ENCODE results near the gene NEDD4. TPM values are rescaled to one million over a fixed set of nuclear protein-coding genes. Genes with fewer than 3 reads are reported as not detected.
"Not testable (repeated sequence)": the region's sequence is repeated elsewhere in the genome, so short reads cannot be mapped to it uniquely, and the experiment has no call there.

The NEDD4 gene
- total RNA-seq, 1 donor from 2014 or later: 32.8 TPM

DNA sequence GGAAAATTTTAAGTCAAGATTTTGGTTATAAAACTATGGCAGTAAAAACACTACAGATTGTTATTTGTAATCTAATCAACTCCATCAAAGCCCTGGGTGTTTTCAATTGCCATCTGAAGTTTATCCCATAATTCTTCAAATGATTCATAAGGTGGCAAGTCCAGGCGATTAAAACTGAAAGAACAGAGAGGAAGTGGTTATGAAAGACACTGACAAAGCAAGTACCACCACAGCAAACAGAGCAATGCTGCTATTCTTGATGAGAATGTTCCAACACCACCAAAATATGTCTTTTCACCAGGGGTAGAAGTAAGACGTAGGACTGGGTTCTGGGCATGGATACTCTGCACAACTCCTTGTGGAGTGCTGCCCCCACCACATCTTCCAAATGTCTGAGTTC, 163.6 kb downstream of the NEDD4 start:
- DNase-seq (ENCODE audit: low read depth, low spot score): no peak

DNA sequence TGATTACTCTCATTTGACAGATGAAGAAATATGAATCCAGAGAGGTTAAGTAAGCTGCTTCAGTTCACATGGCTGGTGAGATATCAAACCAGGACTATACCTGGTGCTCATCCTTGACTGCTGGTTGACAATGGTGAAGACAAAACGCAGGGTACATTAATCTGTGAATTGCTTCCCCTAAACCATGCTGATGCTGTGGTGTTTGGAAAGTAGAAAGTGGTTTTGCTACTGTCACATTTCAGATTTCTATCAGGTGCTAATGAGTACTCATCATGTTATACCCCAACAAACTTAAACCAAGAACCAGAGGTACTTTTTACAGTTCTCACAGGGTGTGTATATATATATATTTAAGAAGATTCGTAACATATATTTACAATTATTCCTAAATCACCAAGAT, 165.5 kb downstream of the NEDD4 start:
- no peak for DNase-seq (ENCODE audit: low read depth, low spot score)

DNA sequence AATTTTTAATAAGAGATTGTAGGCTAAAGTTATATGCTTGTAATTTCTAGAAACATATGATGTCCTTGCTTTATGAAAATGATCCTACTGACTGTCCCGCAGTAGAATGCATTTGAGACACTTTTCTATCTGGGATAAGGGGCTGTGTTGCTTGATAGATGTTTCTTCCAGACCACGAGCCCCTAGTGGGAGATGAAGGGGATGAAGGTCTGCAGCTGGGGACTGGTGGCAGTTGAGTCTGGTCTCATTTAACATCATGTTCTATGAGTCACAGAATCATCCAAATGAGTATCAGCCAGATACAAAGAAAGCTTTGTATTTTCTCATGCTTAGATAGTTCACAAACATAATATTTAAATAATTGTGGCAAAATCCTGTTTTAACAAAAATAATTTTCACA, 166.2 kb downstream of the NEDD4 start:
- no peak for DNase-seq (ENCODE audit: low read depth, low spot score)

DNA sequence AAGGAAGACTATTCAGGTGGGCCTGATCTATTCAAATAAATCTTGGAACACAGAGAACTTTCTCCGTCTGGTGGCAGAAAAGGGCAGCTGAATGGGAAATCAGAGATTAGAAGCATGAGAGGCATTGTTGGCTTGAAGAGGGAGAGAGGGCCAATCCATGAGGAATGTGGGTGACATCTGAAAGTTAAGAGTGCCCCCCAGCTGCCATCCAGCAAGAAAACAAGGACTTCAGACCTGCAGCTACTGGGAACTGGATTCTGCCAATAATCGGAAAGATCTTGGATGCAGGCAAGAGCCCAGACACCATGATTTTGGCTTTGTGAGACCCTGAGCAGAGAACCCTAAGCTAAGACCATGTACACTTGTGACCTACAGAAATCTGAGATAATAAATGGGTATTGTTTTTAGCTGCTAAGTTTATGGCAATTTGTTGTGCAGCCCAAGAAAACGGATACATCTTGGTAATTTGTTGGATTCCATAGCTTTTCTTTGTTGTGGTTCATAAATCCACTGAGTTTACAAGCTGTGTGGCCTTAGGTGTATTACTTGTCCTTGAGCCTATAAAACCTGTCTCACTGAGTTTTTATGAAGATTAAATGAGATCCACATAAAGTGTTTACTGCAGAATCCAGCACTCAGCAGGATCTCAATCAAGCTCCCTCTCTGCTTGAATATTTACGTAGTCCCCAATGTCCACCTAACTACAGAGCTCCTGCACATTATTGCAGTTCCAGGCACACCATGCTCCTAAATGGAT, 168.4 kb downstream of the NEDD4 start:
- DNase-seq (ENCODE audit: low read depth, low spot score): no peak

DNA sequence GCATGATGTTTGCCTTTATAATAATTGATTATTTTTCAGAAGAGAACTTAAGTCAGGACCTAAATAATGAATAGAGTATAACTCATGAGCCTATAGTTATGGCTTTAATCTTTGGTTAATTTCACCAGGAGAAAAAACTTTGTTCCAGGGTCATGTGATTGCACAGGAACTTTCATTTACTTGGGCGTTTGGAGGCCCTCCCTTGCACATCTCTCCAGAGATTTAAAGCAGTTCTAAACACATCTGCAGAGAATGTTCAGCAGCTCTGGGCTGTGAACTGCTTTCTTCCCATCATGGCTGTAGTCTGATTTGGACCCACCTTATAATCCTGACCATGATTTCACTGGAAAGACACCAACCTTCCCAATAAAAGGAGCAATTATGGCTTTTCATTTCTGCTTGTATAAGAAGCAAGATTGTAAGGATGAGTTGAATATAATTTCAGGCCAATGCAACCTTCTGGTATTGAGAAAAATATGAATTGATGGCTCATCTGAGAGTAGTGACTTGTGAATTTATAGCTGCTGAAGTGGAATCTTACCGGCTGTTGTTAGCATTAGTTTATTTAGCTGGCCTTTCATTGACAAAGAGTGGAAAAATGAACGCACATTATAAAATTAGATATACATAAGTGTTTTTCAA, 169.6 kb downstream of the NEDD4 start:
- DNase-seq (ENCODE audit: low read depth, low spot score): no peak

DNA sequence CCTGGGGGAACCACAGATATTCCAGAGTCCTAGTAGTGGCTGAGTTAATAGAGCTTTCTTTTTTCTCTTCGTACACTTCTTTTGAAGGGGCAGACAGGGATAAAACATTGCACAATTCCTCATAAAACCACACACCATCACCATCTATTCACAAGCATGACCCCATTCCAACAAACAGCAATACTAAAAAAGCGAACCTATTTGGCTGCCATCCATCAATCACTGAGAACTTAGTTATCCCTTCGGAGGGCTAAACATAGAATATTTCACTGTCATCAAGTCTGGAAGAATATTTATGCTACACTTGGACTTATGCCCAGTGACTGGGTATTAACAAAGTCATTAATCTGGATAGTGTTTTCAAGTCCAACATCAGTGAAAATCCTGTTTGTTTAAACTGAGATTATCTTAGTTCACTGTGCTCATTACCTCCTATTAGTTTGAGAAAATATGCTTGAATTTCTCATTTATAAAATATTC, 170.2 kb downstream of the NEDD4 start:
- DNase-seq (ENCODE audit: low read depth, low spot score): no peak

GRCh38 chr15:55821740-55822139, 171.7 kb downstream of the NEDD4 start:
- not testable (repeated sequence) for DNase-seq (ENCODE audit: low read depth, low spot score)

DNA sequence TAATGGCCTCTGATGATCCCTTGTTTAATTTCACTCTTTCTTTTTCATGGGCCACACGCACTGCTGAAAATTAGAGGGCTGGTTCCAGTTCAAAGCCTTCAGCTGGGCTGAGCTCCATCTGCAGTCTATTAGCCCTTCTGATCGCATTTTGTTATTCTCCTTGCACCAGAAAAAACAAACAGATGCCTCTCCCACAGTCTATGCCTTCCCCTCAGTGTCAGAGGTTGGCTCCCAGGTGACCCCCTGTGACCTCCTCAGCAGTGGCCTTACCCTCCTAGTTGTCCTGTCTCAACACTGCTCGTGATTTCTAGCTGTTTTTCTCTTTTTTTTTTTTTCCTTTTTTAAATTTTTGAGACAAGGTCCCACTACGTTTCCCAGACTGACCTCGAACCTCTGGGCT, 173.4 kb downstream of the NEDD4 start:
- DNase-seq (ENCODE audit: low read depth, low spot score): no peak

DNA sequence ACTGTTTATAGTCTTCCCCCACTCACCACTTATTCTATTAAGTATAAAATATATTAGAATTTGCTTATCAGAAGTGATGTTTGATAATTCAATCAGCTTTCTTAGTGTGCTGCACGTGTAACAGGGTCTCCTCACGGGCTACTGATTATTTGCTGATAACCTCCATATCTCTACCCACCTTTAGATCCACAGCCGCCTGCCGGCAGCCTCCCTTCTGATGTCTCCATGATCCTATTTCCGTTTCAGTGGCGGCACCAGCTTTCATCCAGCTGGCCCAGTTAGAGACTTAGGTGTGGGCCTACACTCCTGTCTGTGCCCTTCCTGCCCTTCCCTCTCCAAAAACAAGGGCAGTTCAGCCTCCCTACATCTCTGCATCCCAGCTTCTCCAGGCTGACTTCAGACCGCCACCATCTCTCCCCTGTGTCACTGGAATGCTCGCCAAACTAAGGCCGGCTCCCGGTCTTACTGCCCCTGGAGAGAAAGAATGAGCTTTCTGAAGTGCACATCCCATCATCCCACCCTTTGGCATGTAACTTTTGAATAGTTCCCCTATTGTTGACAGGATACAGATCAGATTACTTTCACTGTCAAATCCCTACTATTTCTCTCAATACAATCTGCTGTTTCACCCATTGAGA, 173.9 kb downstream of the NEDD4 start:
- DNase-seq (ENCODE audit: low read depth, low spot score): no peak

GRCh38 chr15:55816017-55816416, 177.4 kb downstream of the NEDD4 start:
- DNase-seq (ENCODE audit: low read depth, low spot score): no peak

GRCh38 chr15:55802600-55803376, 190.6 kb downstream of the NEDD4 start:
- DNase-seq (ENCODE audit: low read depth, low spot score): no peak

GRCh38 chr15:55800216-55800615, 193.2 kb downstream of the NEDD4 start:
- DNase-seq (ENCODE audit: low read depth, low spot score): no peak

DNA sequence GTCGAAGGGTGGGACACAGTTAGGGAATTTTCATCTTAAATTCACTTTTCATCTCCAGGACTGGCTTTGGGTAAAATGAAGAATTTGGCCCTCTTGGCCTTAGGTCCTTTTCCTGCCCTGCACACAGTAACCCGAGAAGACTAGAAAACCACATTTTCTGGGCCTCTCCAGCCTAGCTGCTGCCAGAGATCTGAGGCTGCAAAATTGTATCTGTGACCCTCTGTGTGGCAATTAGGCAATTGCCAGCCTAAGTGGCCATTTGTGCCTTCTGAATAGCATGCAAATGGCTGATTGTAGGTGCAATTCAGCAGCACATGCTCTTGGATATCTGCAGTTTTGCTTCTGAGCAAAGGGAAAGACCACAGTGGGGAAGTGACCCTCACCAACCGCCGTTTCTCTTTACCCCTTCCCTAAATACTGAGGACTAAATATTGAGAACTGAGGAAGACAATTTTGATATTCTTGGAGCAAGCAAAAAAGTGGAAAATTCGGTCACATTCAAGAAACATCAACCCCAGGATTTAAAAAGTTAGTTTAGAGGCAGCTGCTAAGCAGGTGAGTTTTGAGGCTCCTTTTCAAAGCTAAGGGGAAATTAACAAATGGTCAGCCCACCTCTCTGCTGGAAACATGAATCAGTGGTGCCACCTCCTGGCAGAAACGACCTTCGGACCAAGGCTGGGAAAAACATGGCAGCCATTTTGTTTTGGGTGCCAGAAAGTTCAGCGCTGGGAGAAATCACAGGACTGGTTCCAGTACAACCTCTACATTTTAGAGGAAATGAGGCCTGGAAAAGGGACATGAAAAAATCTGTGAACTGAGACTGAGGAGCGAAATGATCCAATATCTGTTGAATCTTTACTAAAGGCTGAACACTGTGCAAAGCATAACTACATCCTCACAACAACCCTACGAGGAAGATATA, 193.9 kb downstream of the NEDD4 start:
- no peak for DNase-seq (ENCODE audit: low read depth, low spot score)

DNA sequence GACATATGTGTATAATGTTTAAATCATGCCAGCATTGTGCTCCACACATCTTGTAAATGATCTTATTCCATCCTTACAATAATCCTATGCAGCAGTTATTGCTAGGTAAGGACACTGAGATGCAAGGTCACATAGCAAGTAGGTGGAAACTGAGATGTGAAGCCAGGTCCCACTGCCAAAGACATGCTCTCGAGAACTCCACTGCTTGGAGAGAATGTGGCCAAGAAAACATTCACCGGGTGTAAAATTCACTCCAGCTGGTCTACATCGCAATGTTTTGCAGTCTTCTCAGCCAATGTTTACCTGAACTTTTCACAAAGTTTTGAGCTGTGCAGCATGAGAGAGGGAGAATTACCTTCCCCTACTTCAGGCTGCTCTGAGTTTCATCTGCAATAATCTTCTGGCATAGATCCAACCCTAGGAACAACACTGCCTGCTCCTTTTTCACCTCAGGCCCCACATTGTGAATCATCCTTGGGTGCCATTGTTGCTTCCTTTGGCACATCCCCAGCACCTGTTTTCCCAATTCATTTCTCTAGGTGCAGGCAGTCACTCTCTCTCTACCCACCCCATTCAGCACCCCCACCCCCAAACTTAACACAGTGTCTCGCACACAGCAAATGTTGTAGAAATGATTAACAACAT, 197.0 kb downstream of the NEDD4 start:
- DNase-seq (ENCODE audit: low read depth, low spot score): no peak

DNA sequence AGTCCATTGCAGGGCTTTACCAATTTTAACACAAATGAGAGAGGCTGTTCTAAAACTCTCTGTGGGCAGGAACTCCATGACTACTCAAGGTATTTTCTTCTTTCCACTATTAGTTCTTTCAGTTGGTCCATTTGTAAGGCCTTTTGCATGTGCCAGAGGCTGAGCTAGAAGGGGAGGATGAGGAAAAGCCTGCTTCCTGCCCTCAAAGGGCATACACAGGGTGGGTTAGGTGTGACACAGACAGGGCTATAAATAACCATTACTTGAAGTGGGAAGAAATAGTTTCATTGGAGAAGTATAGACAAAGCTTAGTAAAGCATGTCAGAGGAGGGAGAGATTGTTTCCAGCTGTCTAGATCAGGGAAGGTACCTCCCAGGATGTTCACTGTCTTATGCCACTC, 198.4 kb downstream of the NEDD4 start:
- DNase-seq (ENCODE audit: low read depth, low spot score): no peak

GRCh38 chr15:55791551-55792400, 201.6 kb downstream of the NEDD4 start:
- DNase-seq (ENCODE audit: low read depth, low spot score): no peak

DNA sequence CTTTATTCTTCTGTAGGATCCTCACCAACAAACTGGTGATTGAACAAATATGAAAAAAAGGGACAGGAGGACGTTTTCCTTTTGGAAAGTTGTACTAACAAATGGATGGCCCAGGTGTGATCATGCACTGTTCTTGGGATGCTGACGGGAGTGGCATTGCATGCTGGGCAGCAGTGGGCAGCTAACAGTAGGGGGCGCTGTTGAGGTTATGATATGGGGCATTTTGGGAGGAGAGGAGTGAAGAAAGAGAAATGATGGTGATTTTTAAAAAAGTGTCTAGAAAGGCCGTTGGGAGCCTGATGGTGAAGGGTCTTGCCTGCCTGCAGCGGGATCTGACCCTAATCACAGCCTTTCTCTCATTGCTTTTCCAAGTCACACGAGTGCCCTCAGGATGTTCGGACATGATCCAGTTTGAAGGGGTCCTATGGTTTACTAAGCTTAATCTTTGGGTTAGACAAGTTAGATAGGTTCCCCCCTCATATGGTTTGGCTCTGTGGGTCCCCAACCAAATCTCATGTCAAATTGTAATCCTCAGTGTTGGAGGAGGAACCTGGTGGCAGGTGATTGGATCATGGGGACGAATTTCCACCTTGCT, 204.2 kb downstream of the NEDD4 start:
- no peak for DNase-seq (ENCODE audit: low read depth, low spot score)

DNA sequence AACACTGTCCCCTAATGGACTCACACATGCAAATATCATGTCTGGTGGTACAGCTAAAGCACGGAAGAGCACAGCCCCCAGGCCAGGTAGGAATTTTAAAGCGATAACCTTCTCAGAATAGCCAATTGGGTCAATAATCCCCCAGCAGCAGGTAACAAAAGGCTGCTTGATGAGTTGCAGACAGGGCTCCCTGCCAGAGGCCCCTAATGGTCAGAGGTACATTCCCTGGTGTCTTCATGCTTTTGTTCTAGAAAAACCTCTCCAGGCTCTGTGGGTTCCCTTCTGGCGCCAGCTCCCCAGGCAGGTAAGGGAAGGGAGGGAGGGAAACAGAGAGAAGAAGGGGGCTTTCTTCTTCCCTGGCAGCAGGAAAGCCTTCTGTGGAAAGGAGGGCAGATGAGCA, 207.1 kb downstream of the NEDD4 start:
- no peak for DNase-seq (ENCODE audit: low read depth, low spot score)

GRCh38 chr15:55785593-55785992, 207.8 kb downstream of the NEDD4 start:
- DNase-seq (ENCODE audit: low read depth, low spot score): not testable (repeated sequence)
